ENCODE data around the gene CTNNA3.

CTNNA3 gene

DNA sequence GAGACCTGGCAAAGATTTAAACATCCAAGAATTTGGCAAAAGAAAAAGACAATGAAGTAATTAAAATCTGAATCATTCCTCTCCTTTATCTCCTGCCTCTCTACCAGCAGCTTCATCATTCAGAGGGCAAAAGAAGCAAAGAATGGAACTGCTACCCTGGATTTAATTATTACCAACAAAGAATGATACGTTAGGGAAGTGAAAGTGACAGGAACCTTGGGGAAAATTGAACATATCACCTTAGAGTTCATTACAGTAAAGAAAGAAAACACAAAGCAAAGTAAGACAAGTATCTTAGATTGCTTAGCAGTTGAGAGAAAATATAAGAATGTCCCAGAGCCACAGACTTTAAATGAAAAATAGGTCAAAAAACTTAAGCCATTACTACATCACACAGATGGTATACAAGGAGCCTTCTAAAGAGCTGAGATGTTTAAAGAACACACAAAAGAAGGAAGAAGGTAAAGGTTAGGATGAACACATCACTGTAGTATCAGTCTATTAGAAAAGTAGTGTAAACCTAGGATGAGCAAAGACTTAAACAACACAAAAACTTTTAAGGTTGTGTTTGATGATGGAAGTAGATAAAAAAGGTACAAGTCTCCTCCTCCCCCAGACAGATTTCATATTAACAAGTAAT, 17.5 kb downstream of the CTNNA3 start:
- DNase-seq (ENCODE audit: low read depth in 1 of 2, low spot score in 1 of 2): no peak
- in situ Hi-C loops (cut with HindIII; ENCODE audit: low pct_unique_long_range_greater_than_20kb, low sequenced_read_pairs): no loop called here
- no peak for TF ChIP-seq JUND (IDR thresholded peaks at IDR 0.05; ENCODE audit: low read depth)

DNA sequence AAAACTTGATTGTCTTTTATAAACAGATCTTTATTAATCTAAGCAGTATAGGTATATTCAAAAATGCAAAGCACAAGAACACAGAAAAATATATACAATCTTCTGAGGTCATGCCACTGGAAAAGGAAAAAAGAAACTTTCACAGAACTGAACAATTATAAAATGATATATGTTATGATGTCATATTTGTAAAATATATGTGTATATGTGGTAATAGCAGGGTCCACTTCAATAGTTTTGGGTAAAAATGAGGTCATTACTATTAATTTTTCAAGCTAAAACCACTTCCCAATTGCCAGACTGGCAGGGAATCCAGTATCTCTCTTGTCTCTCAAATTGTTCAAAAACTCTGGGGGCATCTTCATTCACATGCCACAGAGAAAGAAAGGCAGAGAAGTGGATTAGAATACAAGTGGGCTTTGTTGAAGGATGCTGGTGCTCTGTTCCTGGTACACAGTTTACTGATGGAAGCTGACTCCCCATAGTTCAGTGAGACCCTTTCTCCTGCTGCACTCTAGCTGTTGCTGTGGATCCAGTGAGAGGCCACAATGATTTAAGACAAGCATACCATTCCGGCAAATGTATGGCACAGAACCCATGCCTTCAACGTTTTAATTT, 19.7 kb downstream of the CTNNA3 start:
- TF ChIP-seq JUND (IDR thresholded peaks at IDR 0.05; ENCODE audit: low read depth): no peak
- in situ Hi-C loops (cut with HindIII; ENCODE audit: low pct_unique_long_range_greater_than_20kb, low sequenced_read_pairs): no loop called here
- DNase-seq (ENCODE audit: low read depth in 1 of 2, low spot score in 1 of 2): no peak

GRCh38 chr10:67670401-67670800, 25.6 kb downstream of the CTNNA3 start:
- DNase-seq (ENCODE audit: low read depth in 1 of 2, low spot score in 1 of 2): no peak
- no peak for TF ChIP-seq JUND (IDR thresholded peaks at IDR 0.05; ENCODE audit: low read depth)
- in situ Hi-C loops (cut with HindIII; ENCODE audit: low pct_unique_long_range_greater_than_20kb, low sequenced_read_pairs): no loop called here

GRCh38 chr10:67669978-67670377, 26.0 kb downstream of the CTNNA3 start:
- no peak for DNase-seq (ENCODE audit: low read depth in 1 of 2, low spot score in 1 of 2)
- in situ Hi-C loops (cut with HindIII; ENCODE audit: low pct_unique_long_range_greater_than_20kb, low sequenced_read_pairs): no loop called here
- no peak for TF ChIP-seq JUND (IDR thresholded peaks at IDR 0.05; ENCODE audit: low read depth)

- no peak for TF ChIP-seq JUND (IDR thresholded peaks at IDR 0.05; ENCODE audit: low read depth)
- DNase-seq (ENCODE audit: low read depth in 1 of 2, low spot score in 1 of 2): no peak
- in situ Hi-C loops (cut with HindIII; ENCODE audit: low pct_unique_long_range_greater_than_20kb, low sequenced_read_pairs): no loop called here
Measured at GRCh38 chr10:67668448-67668847, 27.5 kb downstream of the CTNNA3 start.

DNA sequence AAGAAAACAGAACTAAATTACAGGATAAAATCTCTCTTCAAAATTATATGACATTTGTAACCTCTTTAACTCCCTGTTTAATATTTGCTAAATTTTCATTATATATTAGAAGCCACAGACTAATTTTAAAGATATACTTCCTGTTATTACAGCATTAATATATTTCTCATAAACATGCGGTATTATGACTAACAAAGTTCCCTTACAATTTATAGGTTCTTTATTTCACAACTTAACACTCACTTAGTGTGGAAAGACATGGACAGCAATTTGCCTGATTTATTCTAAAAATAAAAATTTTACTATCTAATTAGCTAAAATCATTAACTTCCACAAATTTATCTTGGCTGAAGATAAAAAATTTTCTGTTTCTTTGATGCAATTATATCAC, 29.0 kb downstream of the CTNNA3 start:
- TF ChIP-seq JUND (IDR thresholded peaks at IDR 0.05; ENCODE audit: low read depth): no peak
- no peak for DNase-seq (ENCODE audit: low read depth in 1 of 2, low spot score in 1 of 2)
- in situ Hi-C loops (cut with HindIII; ENCODE audit: low pct_unique_long_range_greater_than_20kb, low sequenced_read_pairs): no loop called here

DNA sequence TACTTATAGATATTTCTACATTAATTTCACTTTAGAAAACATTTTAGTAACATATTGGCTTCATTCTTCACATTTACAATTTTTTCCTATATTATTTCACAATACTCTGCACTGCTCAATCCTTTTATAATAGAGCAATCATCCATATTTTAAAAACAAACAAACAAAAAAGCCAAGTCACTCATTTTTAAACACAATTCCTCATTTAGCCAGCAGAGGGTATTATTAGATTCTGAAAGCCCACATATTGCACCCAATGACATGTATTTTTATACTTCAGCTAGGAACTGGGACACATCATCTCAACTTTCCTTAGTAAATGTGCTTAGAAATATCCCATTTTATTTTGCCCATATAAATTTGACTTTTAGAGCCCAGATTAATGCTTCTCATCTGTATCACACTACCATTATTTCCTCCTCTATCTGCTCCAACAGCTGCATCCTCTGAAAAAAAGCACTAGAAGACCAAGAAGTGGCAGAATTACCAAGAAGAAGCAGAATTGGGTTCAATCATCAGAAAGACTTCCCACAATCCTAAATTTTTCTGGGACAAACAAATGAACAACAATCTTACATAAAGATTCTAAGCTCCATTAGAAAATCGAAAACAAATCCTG, 29.5 kb downstream of the CTNNA3 start:
- DNase-seq (ENCODE audit: low read depth in 1 of 2, low spot score in 1 of 2): peak in 1 of 2 experiments; percentile 51
- no peak for TF ChIP-seq JUND (IDR thresholded peaks at IDR 0.05; ENCODE audit: low read depth)
- in situ Hi-C loops (cut with HindIII; ENCODE audit: low pct_unique_long_range_greater_than_20kb, low sequenced_read_pairs): no loop called here

GRCh38 chr10:67665491-67665890, 30.5 kb downstream of the CTNNA3 start:
- in situ Hi-C loops (cut with HindIII; ENCODE audit: low pct_unique_long_range_greater_than_20kb, low sequenced_read_pairs): no loop called here
- peak in 1 of 2 experiments; percentile 62 for DNase-seq (ENCODE audit: low read depth in 1 of 2, low spot score in 1 of 2)
- TF ChIP-seq JUND (IDR thresholded peaks at IDR 0.05; ENCODE audit: low read depth): no peak

GRCh38 chr10:67664942-67665341, 31.1 kb downstream of the CTNNA3 start:
- no peak for DNase-seq (ENCODE audit: low read depth in 1 of 2, low spot score in 1 of 2)
- in situ Hi-C loops (cut with HindIII; ENCODE audit: low pct_unique_long_range_greater_than_20kb, low sequenced_read_pairs): no loop called here
- TF ChIP-seq JUND (IDR thresholded peaks at IDR 0.05; ENCODE audit: low read depth): no peak

GRCh38 chr10:67663449-67664087, 32.4 kb downstream of the CTNNA3 start:
- in situ Hi-C loops (cut with HindIII; ENCODE audit: low pct_unique_long_range_greater_than_20kb, low sequenced_read_pairs): no loop called here
- no peak for TF ChIP-seq JUND (IDR thresholded peaks at IDR 0.05; ENCODE audit: low read depth)
- DNase-seq (ENCODE audit: low read depth in 1 of 2, low spot score in 1 of 2): no peak

- no peak for DNase-seq (ENCODE audit: low read depth in 1 of 2, low spot score in 1 of 2)
- in situ Hi-C loops (cut with HindIII; ENCODE audit: low pct_unique_long_range_greater_than_20kb, low sequenced_read_pairs): no loop called here
- TF ChIP-seq JUND (IDR thresholded peaks at IDR 0.05; ENCODE audit: low read depth): no peak
Measured at GRCh38 chr10:67662415-67662814, 33.6 kb downstream of the CTNNA3 start.

DNA sequence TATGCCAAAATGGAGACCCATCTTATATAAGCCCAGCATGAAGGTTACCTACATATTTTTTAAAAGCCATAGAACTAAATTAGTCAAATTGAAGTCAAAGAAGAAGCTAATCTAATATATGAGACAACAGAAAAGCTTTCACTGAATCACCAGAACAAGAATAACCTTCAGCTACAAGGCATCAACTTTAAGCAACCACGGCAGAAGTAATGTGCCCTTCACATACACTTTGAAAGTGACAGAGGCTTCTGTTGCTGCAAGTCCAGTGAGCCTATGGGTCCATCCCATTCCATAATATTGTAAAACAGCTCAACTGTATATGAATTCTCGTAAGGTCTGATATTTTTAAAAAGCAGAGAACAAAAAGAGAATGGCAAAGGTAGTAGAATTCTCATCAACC, 36.5 kb downstream of the CTNNA3 start:
- in situ Hi-C loops (cut with HindIII; ENCODE audit: low pct_unique_long_range_greater_than_20kb, low sequenced_read_pairs): no loop called here
- DNase-seq (ENCODE audit: low read depth in 1 of 2, low spot score in 1 of 2): no peak
- no peak for TF ChIP-seq JUND (IDR thresholded peaks at IDR 0.05; ENCODE audit: low read depth)

GRCh38 chr10:67657775-67658174, 38.2 kb downstream of the CTNNA3 start:
- in situ Hi-C loops (cut with HindIII; ENCODE audit: low pct_unique_long_range_greater_than_20kb, low sequenced_read_pairs): no loop called here
- DNase-seq (ENCODE audit: low read depth in 1 of 2, low spot score in 1 of 2): no peak
- TF ChIP-seq JUND (IDR thresholded peaks at IDR 0.05; ENCODE audit: low read depth): no peak
